Stimulated activated effector memory CD8-positive, alpha-beta T cell treated with anti-CD3 and anti-CD28 coated beads, Interleukin-12 subunit alpha, Interleukin-12 subunit beta, amount 100 ng/mL, for 72 hours (primary cell): ENCODE data around the gene TMED6.

Experiments
- ATAC-seq: fragments of 150-1000 bp; cut with Tn5 transposase; 2 replicates; pipeline ENCODE4 v1.10.0; 2021
- DNase-seq, 2 donors: peaks; one replicate each; pipeline ENCODE4 v3.0.0; 2021 to 2022; ENCODE audit warnings: low spot score in 2 of 2
- H3K27ac Mint-ChIP-seq: one replicate; pipeline ENCODE4 v1.8.0; 2022; ENCODE audit warnings: mild to moderate bottlenecking, mixed read lengths
- H3K36me3 Mint-ChIP-seq: one replicate; pipeline ENCODE4 v1.8.0; 2022; ENCODE audit warnings: mild to moderate bottlenecking, mixed read lengths
- H3K4me1 Mint-ChIP-seq: one replicate; pipeline ENCODE4 v1.8.0; 2022; ENCODE audit warnings: mixed read lengths
- H3K4me3 Mint-ChIP-seq: one replicate; pipeline ENCODE4 v1.8.0; 2022; ENCODE audit warnings: mild to moderate bottlenecking, mixed read lengths
- H3K9me3 Mint-ChIP-seq: one replicate; pipeline ENCODE4 v1.8.0; 2022; ENCODE audit warnings: mixed read lengths

The TMED6 gene

GRCh38 chr16:69322343-69322742 lies 29.2 kb downstream of the TMED6 start:
- peaks cover 45% of the 10 kb centered on the region for H3K4me1 Mint-ChIP-seq
- ATAC-seq (no peak), DNase-seq (no peak)
- peaks cover 97% of the 10 kb centered on the region for H3K36me3 Mint-ChIP-seq
- H3K9me3 Mint-ChIP-seq = no peaks in the 10 kb centered on the region
- no peak overlapping the region for H3K4me3 Mint-ChIP-seq
- H3K27ac Mint-ChIP-seq = peak overlapping the region; percentile 37

DNA sequence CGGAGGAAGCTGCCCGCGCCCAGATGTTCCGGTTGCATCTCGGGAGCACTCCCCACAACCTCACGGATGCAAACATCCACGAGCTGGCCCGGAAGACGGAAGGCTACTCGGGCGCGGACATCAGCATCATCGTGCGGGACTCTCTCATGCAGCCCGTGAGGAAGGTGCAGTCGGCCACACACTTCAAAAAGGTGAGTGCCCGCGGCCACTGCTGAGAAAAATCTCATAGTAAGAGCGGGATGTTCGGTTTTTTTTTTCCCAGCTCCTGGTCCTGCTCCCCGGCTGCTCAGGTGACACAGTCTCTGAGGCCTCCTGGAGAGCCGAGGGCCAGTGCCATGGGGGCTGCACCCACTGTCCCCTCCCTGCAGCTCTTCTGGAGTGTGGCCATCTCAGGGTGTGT lies 30.5 kb downstream of the TMED6 start:
- Mint-ChIP-seq H3K36me3 (peaks cover 97% of the 10 kb centered on the region), H3K4me1 (peaks cover 38% of the 10 kb centered on the region), H3K4me3 (no peak overlapping the region), H3K27ac (peak overlapping the region; percentile 24), H3K9me3 (no peaks in the 10 kb centered on the region)
- ATAC-seq (no peak), DNase-seq (no peak)

- DNase-seq (no peak), ATAC-seq (no peak)
- Mint-ChIP-seq H3K4me1 (peaks cover 34% of the 10 kb centered on the region), H3K9me3 (no peaks in the 10 kb centered on the region), H3K27ac (peak overlapping the region; percentile 24), H3K36me3 (peaks cover 97% of the 10 kb centered on the region), H3K4me3 (no peak overlapping the region)
Observed at GRCh38 chr16:69320740-69321073, 30.9 kb downstream of the TMED6 start.

- H3K9me3 Mint-ChIP-seq = no peaks in the 10 kb centered on the region
- peaks cover 30% of the 10 kb centered on the region for H3K4me1 Mint-ChIP-seq
- H3K4me3 Mint-ChIP-seq = no peak overlapping the region
- H3K27ac Mint-ChIP-seq = peak overlapping the region; percentile 62
- H3K36me3 Mint-ChIP-seq = peaks cover 97% of the 10 kb centered on the region
- no peak for DNase-seq
- no peak for ATAC-seq
Observed at GRCh38 chr16:69319826-69320739, 31.5 kb downstream of the TMED6 start.

GRCh38 chr16:69319381-69319780 lies 32.2 kb downstream of the TMED6 start:
- Mint-ChIP-seq H3K4me3 (no peak overlapping the region), H3K36me3 (peaks cover 97% of the 10 kb centered on the region), H3K9me3 (no peaks in the 10 kb centered on the region), H3K27ac (peak overlapping the region; percentile 62), H3K4me1 (peaks cover 26% of the 10 kb centered on the region)
- ATAC-seq = no peak
- DNase-seq = no peak

DNA sequence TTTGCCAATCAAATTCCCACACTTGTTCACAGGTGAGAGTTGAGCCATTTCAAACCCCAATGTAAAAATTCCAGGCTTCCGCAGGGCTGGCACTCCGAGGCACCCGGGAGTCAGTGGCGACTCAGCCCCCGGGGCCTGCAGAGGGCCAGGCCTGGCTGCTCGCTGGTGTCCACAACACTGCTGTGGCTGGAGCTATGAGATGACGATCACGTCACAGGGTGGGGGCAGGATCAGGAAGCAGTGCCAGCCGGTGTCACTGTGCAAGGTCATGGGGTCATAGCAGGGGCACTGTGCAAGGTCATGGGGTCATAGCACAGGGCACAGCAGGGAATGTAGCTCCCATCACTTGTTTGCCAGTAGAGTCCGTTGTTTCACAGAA lies 32.7 kb downstream of the TMED6 start:
- H3K27ac Mint-ChIP-seq = no peak overlapping the region
- ATAC-seq = no peak

GRCh38 chr16:69318177-69318910 lies 33.2 kb downstream of the TMED6 start:
- H3K4me3 Mint-ChIP-seq = no peak overlapping the region
- peaks cover 32% of the 10 kb centered on the region for H3K4me1 Mint-ChIP-seq
- ATAC-seq (no peak), DNase-seq (no peak)
- H3K36me3 Mint-ChIP-seq = peaks cover 97% of the 10 kb centered on the region
- peak overlapping the region; percentile 17 for H3K27ac Mint-ChIP-seq
- H3K9me3 Mint-ChIP-seq = no peaks in the 10 kb centered on the region

More for the DNA sequence above, 32.7 kb downstream of the TMED6 start:
- DNase-seq = no peak
- Mint-ChIP-seq H3K4me3 (no peak overlapping the region), H3K9me3 (no peaks in the 10 kb centered on the region), H3K4me1 (peaks cover 27% of the 10 kb centered on the region), H3K36me3 (peaks cover 97% of the 10 kb centered on the region)

- DNase-seq = no peak
- Mint-ChIP-seq H3K4me3 (no peak overlapping the region), H3K4me1 (peaks cover 35% of the 10 kb centered on the region), H3K36me3 (peaks cover 97% of the 10 kb centered on the region), H3K27ac (peak overlapping the region; percentile 78), H3K9me3 (no peaks in the 10 kb centered on the region)
- no peak for ATAC-seq
Observed at GRCh38 chr16:69316595-69317034, 35.0 kb downstream of the TMED6 start.

DNA sequence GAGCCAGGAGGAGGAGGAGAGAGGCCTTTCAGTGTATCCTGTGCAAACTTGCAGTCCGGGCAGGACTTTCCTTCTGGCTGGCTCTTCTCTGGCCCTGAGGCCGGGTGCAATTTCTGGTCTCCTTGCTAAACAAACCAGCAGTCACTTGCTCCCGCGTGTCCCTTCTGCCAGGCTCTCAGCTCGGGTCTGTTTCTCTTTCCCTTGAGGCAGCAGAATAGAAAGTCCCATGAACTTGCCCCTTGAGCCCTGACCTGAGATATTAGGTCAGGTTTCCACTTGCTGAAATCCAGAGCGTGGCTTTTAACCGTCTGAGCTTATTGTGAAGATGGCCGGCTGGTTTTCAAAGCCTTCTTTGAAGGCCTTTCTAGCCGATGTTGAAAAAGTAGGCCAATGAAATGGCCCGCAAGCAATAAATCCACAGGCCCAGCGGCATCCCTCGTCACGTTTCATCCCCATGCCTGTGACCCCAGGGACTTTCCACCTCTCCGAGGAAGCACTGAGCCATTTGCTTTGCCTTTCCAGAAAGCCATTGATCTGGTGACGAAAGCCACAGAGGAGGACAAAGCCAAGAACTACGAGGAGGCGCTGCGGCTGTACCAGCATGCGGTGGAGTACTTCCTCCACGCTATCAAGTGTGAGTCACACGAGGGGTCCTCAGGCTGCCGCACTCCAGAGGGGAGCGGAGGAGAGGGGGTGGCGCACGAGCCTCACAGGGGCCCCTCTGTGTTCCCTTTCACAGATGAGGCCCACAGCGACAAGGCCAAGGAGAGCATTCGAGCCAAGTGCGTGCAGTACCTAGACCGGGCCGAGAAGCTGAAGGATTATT lies 35.9 kb downstream of the TMED6 start:
- no peak overlapping the region for H3K4me3 Mint-ChIP-seq
- H3K9me3 Mint-ChIP-seq = no peaks in the 10 kb centered on the region
- H3K27ac Mint-ChIP-seq = peak overlapping the region; percentile 78
- peaks cover 33% of the 10 kb centered on the region for H3K4me1 Mint-ChIP-seq
- ATAC-seq = no peak
- H3K36me3 Mint-ChIP-seq = peaks cover 89% of the 10 kb centered on the region
- no peak for DNase-seq

GRCh38 chr16:69314534-69314933 lies 37.1 kb downstream of the TMED6 start:
- ATAC-seq (no peak), DNase-seq (no peak)
- Mint-ChIP-seq H3K4me3 (no peak overlapping the region), H3K27ac (no peak overlapping the region), H3K4me1 (peaks cover 36% of the 10 kb centered on the region), H3K36me3 (peaks cover 79% of the 10 kb centered on the region), H3K9me3 (no peaks in the 10 kb centered on the region)

DNA sequence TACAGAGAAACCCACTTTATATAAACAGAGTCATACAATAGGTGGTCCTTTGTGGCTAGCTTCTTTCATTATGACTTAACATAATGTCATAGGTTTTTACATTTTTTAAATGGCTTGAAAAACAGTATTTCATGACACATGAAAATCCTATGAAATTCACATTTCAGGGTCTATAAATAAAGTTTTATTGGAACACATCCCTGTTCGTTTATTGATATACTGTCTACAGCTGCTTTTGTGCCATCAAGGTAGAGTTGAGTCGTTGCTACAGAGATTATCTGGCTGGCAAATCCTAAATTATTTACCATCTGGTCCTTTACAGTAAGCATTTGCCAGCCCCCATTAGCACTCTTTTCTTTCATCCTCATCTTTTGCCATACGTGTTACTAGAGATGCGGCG lies 38.1 kb downstream of the TMED6 start:
- H3K4me3 Mint-ChIP-seq = peak overlapping the region; percentile 96
- peaks cover 32% of the 10 kb centered on the region for H3K4me1 Mint-ChIP-seq
- peaks cover 70% of the 10 kb centered on the region for H3K36me3 Mint-ChIP-seq
- H3K27ac Mint-ChIP-seq = peak overlapping the region; percentile 56
- no peak for ATAC-seq
- no peak for DNase-seq
- H3K9me3 Mint-ChIP-seq = no peaks in the 10 kb centered on the region

GRCh38 chr16:69311533-69312387 lies 39.8 kb downstream of the TMED6 start:
- Mint-ChIP-seq H3K4me3 (peak overlapping the region; percentile 96), H3K4me1 (peaks cover 32% of the 10 kb centered on the region), H3K27ac (peak overlapping the region; percentile 95), H3K9me3 (no peaks in the 10 kb centered on the region), H3K36me3 (peaks cover 52% of the 10 kb centered on the region)
- DNase-seq (peak; percentile 47 to 80), ATAC-seq (peak; percentile 76)

DNA sequence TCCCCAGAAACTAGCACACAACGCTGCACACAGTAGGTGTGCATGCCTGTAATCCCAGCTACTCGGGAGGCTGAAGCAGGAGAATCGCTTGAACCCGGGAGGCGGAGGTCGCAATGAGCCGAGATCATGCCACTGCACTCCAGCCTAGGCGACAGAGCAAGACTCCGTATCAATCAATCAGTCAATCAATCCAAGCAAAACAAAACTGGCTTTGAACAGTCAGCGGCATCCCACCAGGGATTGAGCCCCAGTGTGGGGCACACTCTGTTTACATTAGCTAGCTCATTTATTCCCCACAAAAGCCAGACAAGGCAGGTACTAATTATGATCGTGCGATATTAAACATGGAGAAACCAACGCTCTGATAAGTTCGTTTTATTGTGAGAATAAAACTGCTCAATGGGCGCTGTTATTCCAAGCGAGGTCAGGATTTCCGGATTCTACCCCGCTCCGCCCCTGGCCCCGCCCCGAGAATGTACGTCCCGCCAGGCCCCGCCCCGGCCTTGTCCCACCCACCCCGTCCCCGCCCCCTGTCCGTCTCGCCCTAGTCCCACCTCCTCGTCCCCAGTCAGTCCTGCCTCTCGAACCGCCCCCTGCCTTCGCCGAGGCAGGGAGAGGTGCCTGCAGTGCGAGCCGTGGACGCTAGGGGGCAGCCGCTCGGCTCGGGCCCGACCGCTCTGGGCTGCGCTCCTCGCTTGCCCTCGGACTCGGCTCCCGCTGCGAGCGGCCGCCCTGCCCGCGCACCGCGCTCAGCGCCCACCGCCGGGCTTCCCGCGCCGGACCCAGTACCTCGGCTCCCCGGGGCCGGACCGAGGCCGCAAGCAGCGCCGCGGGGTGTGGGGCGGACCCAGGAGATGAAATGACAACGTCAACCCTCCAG lies 40.7 kb downstream of the TMED6 start, which contains the start of gene VPS4A:
Gene VPS4A (plus strand): TSS at position 698 of the 880 bp plus-strand sequence. CDS start 162 bp downstream, at position 860.
- DNase-seq (peak; percentile 100), ATAC-seq (peak; percentile 97)
- Mint-ChIP-seq H3K27ac (peak within 1 kb of the TSS; percentile 95), H3K36me3 (peaks cover 46% of the 10 kb centered on the region), H3K4me3 (peak within 1 kb of the TSS; percentile 96), H3K9me3 (no peaks in the 10 kb centered on the region), H3K4me1 (peaks cover 32% of the 10 kb centered on the region)
